SK-N-SH (cell line): ENCODE measurements around the gene TP53AIP1. TPM values are rescaled to one million over a fixed set of nuclear protein-coding genes. Genes with fewer than 3 reads are reported as not detected.

Source experiments
- CTCF ChIA-PET: fragments of 300-600, 350-600 bp; formaldehyde crosslinking; extraction: SDS; loops from one replicate; lab custom pipeline; 2021; lab: Yijun Ruan, JAX
- POLR2A ChIA-PET: fragments of 350-600 bp; sonication (Branson Sonifier 250); formaldehyde crosslinking; extraction: SDS; loops from one replicate; lab custom pipeline; 2020; ENCODE audit warnings: antibody characterized with exemption, inconsistent platforms; lab: Yijun Ruan, JAX
- DNase-seq: peaks from one replicate; pipeline ENCODE4 v3.0.0; 2012
- H2AFZ ChIP-seq: fragments of 200-600 bp; sonication (generic); 2 replicates; pipeline ENCODE4 v1.8.1; 2016; ENCODE audit warnings: antibody characterized with exemption, mild to moderate bottlenecking, low read depth
- H3F3A ChIP-seq: fragments of 200-600 bp; sonication (generic); replicated peaks from 2 replicates; pipeline ENCODE3; 2016; ENCODE audit warnings: antibody characterized with exemption, mild to moderate bottlenecking; ENCODE audit not compliant: insufficient read depth
- H3K27ac ChIP-seq, 2 experiments: fragments of 200-500 bp in 1 of 2; fragments of 200-600 bp in 1 of 2; sonication (Bioruptor generic) in 1 of 2; sonication (generic), shearing (Covaris generic) in 1 of 2; 2 replicates each; pipeline versions ENCODE4 v1.5.1 to v1.6.1; 2014 to 2016; ENCODE audit warnings: low read depth in 2 of 2, inconsistent platforms in 1 of 2, low read length in 1 of 2, mild to moderate bottlenecking in 1 of 2, mixed read lengths in 1 of 2
- H3K27me3 ChIP-seq: fragments of 200-600 bp; sonication (generic), shearing (Covaris generic); 2 replicates; pipeline ENCODE4 v1.6.1; 2016; ENCODE audit warnings: mixed run types; ENCODE audit not compliant: insufficient read depth
- H3K36me3 ChIP-seq, 2 experiments: fragments of 200-500 bp in 1 of 2; fragments of 200-600 bp in 1 of 2; sonication (Bioruptor generic) in 1 of 2; sonication (generic) in 1 of 2; replicated peaks in 1 of 2; 2 replicates each; pipeline versions ENCODE3 to v1.5.1; 2014 to 2016; ENCODE audit warnings: low read length in 1 of 2, mild to moderate bottlenecking in 1 of 2; ENCODE audit not compliant: insufficient read depth in 2 of 2, control insufficient read depth in 1 of 2
- H3K4me1 ChIP-seq, 2 experiments: fragments of 200-500 bp in 1 of 2; fragments of 200-600 bp in 1 of 2; sonication (Bioruptor generic) in 1 of 2; sonication (generic), shearing (Covaris generic) in 1 of 2; 2 replicates each; pipeline versions ENCODE4 v1.5.1 to v1.6.1; 2014 to 2016; ENCODE audit warnings: low read depth in 1 of 2, low read length in 1 of 2, mixed run types in 1 of 2; ENCODE audit not compliant: insufficient read depth in 2 of 2, control insufficient read depth in 1 of 2
- H3K4me2 ChIP-seq: fragments of 200-600 bp; sonication (generic), shearing (Covaris generic); 2 replicates; pipeline ENCODE4 v1.6.1; 2017; ENCODE audit warnings: mixed run types
- H3K4me3 ChIP-seq, 2 experiments: fragments of 200-500 bp in 1 of 2; fragments of 200-600 bp in 1 of 2; sonication (Bioruptor generic) in 1 of 2; sonication (generic), shearing (Covaris generic) in 1 of 2; 2 replicates each; pipeline versions ENCODE4 v1.5.1 to v1.8.1; 2014 to 2016; ENCODE audit warnings: low read depth in 2 of 2, inconsistent platforms in 1 of 2, low read length in 1 of 2, mild to moderate bottlenecking in 1 of 2, mixed read lengths in 1 of 2, moderate library complexity in 1 of 2
- H3K79me2 ChIP-seq: fragments of 200-600 bp; sonication (generic); 2 replicates; pipeline ENCODE4 v1.8.1; 2017; ENCODE audit warnings: mild to moderate bottlenecking; ENCODE audit not compliant: insufficient read depth
- H3K9ac ChIP-seq: fragments of 200-600 bp; sonication (generic); 2 replicates; pipeline ENCODE4 v1.6.1; 2017; ENCODE audit warnings: mixed run types
- H3K9me2 ChIP-seq: fragments of 200-600 bp; sonication (generic); 2 replicates; pipeline ENCODE4 v1.6.1; 2017; ENCODE audit warnings: mixed run types
- H3K9me3 ChIP-seq: fragments of 200-600 bp; sonication (generic); 2 replicates; pipeline ENCODE4 v1.6.1; 2017; ENCODE audit warnings: mixed run types, mild to moderate bottlenecking, moderate library complexity
- H4K20me1 ChIP-seq: fragments of 200-600 bp; sonication (generic); 2 replicates; pipeline ENCODE4 v1.6.1; 2017; ENCODE audit warnings: mild to moderate bottlenecking, mixed run types; ENCODE audit not compliant: insufficient read depth
- CHD2 ChIP-seq: fragments of 150-350 bp; IDR thresholded peaks from 2 replicates; pipeline ENCODE4 v1.6.1; 2018; ENCODE audit warnings: low read length; ENCODE audit not compliant: partially characterized antibody
- EP300 ChIP-seq, 2 experiments: IDR thresholded peaks; 2 replicates each; pipeline versions ENCODE4 v1.4.0 to v1.6.1; 2012; ENCODE audit warnings: borderline replicate concordance in 1 of 2, low read depth in 1 of 2, low read length in 1 of 2
- FOSL2 ChIP-seq: IDR thresholded peaks from 2 replicates; pipeline ENCODE4 v1.4.0; 2012; ENCODE audit warnings: low read depth, mild to moderate bottlenecking, moderate library complexity, borderline replicate concordance
- NFIC ChIP-seq: IDR thresholded peaks from 2 replicates; pipeline ENCODE4 v1.4.0; 2012; ENCODE audit warnings: borderline replicate concordance
- POLR2AphosphoS5 ChIP-seq: IDR thresholded peaks from 2 replicates; pipeline ENCODE4 v1.6.1; 2012; ENCODE audit warnings: low read depth, low read length
- RFX5 ChIP-seq: IDR thresholded peaks from 2 replicates; pipeline ENCODE4 v1.6.1; 2012; ENCODE audit warnings: mild to moderate bottlenecking, improper control_type of control experiment, low read length
- RXRA ChIP-seq: IDR thresholded peaks from 2 replicates; pipeline ENCODE4 v1.4.0; 2012; ENCODE audit warnings: low read depth, mild to moderate bottlenecking, borderline replicate concordance
- SIN3A ChIP-seq: IDR thresholded peaks from 2 replicates; pipeline ENCODE4 v1.6.1; 2012; ENCODE audit warnings: low read depth, mild to moderate bottlenecking, low read length, moderate library complexity, borderline replicate concordance
- TAF1 ChIP-seq: IDR thresholded peaks from 2 replicates; pipeline ENCODE4 v1.6.1; 2012; ENCODE audit warnings: low read depth, mild to moderate bottlenecking, low read length, moderate library complexity, borderline replicate concordance
- TEAD4 ChIP-seq: IDR thresholded peaks from 2 replicates; pipeline ENCODE4 v1.4.0; 2012; ENCODE audit warnings: mild to moderate bottlenecking, borderline replicate concordance; ENCODE audit not compliant: insufficient read depth
- YY1 ChIP-seq: IDR thresholded peaks from 2 replicates; pipeline ENCODE4 v1.4.0; 2012; ENCODE audit warnings: low read depth, mild to moderate bottlenecking
- WGBS: methylation state at CpG from one replicate; pipeline ENCODE4 v1.1.6; 2017; ENCODE audit warnings: low lambda C conversion rate; 5-methylcytosine and 5-hydroxymethylcytosine counted together
- polyA plus RNA-seq, 3 experiments: library from polyadenylated mRNA; depleted of rRNA; stranded (reverse); fragments of >200 nt; gene quantifications; 2 replicates each; pipeline ENCODE4 v1.2.3, GENCODE V29; 2012
- TF ChIP-seq, protein P1 (sequence below): IDR thresholded peaks from 2 replicates; pipeline ENCODE4 v1.4.0; 2012; ENCODE audit warnings: low read depth
- TF ChIP-seq, protein P2 (sequence below): IDR thresholded peaks from 2 replicates; pipeline ENCODE4; 2012
- TF ChIP-seq, protein P3 (sequence below): fragments of 200-600 bp; sonication (generic); IDR thresholded peaks from 2 replicates; pipeline ENCODE4 v1.6.1; 2017; ENCODE audit warnings: antibody characterized with exemption, mild to moderate bottlenecking, moderate library complexity
- TF ChIP-seq, protein P4 (sequence below): fragments of 150-350 bp; IDR thresholded peaks from 2 replicates; pipeline ENCODE4 v1.6.1; 2016; ENCODE audit warnings: mild to moderate bottlenecking, low read depth, low read length
- TF ChIP-seq, protein P5 (sequence below): IDR thresholded peaks from 2 replicates; pipeline ENCODE4 v1.4.0; 2012; ENCODE audit warnings: low read depth, borderline replicate concordance

TP53AIP1 gene
- polyA plus RNA-seq, 1 of the 3 experiments (the other 2 are of a cell fraction) = 0.05 TPM

DNA sequence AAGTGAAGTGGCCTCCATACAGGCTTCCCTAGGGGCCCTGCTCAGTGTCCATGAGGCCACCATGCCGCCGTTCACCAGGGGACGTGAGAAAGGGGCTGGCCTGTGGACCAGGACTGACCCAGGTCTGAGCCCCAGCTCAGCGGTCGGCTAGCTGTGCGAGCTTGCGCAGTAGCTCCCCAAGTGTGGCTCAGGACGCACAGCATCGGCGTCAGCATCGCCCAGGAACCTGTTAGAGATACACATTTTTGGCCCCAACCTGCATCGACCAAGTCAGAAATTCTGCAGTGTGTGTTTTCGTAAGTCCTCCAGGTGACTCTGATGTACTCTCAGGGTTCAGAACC is 429 bp downstream of the TP53AIP1 start (continued):
- TF ChIP-seq TAF1 (no peak), TEAD4 (no peak)
- TF ChIP-seq, protein P1, sequence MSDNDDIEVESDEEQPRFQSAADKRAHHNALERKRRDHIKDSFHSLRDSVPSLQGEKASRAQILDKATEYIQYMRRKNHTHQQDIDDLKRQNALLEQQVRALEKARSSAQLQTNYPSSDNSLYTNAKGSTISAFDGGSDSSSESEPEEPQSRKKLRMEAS = no peak
- TF ChIP-seq, protein P2, sequence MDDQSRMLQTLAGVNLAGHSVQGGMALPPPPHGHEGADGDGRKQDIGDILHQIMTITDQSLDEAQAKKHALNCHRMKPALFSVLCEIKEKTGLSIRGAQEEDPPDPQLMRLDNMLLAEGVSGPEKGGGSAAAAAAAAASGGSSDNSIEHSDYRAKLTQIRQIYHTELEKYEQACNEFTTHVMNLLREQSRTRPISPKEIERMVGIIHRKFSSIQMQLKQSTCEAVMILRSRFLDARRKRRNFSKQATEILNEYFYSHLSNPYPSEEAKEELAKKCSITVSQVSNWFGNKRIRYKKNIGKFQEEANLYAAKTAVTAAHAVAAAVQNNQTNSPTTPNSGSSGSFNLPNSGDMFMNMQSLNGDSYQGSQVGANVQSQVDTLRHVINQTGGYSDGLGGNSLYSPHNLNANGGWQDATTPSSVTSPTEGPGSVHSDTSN = no peak

DNA sequence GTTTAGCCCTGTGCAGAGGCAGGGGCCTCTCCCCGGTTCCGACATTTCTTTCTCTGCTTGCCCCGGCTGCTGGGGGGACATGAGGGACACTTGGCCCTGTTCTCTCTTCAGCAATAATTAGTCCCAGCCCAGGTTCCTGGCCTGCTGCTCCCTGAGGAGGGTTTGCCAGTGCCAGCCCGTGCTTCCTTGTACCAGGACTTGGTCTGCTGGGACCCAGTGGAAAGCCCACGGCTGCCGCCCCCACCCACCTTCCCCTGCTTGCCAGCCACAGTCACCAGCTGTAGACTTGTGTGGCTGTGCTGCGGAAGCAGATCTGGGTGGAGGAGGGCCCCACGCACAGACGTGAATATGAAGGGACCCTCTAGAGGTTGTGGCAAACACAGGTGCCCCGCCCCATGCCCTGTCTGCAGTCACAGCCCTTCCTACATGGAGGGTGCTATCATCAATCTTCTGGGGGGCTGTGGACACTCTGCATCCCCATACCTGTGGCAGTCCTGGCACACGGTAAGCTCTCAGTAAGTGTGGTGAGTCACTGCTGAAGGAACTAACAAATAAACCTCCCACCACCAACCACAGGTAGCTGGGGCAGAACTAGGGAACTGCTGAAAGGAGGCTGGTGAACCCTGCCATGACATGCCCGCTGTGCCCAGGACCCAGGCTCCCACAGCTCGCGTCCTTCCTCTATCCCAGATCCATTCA is 949 bp downstream of the TP53AIP1 start:
- ChIA-PET CTCF (interaction anchor here (1.1 to 34.0 kb wide), 4 partner anchors 15 to 52 kb away, joined by 3 to 872 read pairs (median 59); partner anchors contain the start of gene KCNJ5), POLR2A (no interaction called here)
- no peaks in the 10 kb centered on the region; a peak in 1 of 4 replicates for H3K4me1 ChIP-seq

More for the DNA sequence above, 949 bp downstream of the TP53AIP1 start:
- Histone ChIP-seq H3K9me2 (no peaks in the 10 kb centered on the region), H3K4me2 (no peak overlapping the region), H3K79me2 (no peaks in the 10 kb centered on the region), H3K4me3 (no peak overlapping the region), H3K36me3 (no peaks in the 10 kb centered on the region), H4K20me1 (no peaks in the 10 kb centered on the region), H3K9ac (no peak overlapping the region), H3K27ac (no peak overlapping the region), H2AFZ (no peak overlapping the region), H3F3A (no peaks in the 10 kb centered on the region), H3K9me3 (no peaks in the 10 kb centered on the region), H3K27me3 (no peaks in the 10 kb centered on the region)
- TF ChIP-seq TEAD4 = no peak
- TF ChIP-seq, protein P3, sequence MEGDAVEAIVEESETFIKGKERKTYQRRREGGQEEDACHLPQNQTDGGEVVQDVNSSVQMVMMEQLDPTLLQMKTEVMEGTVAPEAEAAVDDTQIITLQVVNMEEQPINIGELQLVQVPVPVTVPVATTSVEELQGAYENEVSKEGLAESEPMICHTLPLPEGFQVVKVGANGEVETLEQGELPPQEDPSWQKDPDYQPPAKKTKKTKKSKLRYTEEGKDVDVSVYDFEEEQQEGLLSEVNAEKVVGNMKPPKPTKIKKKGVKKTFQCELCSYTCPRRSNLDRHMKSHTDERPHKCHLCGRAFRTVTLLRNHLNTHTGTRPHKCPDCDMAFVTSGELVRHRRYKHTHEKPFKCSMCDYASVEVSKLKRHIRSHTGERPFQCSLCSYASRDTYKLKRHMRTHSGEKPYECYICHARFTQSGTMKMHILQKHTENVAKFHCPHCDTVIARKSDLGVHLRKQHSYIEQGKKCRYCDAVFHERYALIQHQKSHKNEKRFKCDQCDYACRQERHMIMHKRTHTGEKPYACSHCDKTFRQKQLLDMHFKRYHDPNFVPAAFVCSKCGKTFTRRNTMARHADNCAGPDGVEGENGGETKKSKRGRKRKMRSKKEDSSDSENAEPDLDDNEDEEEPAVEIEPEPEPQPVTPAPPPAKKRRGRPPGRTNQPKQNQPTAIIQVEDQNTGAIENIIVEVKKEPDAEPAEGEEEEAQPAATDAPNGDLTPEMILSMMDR = no peak
- TF ChIP-seq YY1 = no peak
- TF ChIP-seq, protein P4, sequence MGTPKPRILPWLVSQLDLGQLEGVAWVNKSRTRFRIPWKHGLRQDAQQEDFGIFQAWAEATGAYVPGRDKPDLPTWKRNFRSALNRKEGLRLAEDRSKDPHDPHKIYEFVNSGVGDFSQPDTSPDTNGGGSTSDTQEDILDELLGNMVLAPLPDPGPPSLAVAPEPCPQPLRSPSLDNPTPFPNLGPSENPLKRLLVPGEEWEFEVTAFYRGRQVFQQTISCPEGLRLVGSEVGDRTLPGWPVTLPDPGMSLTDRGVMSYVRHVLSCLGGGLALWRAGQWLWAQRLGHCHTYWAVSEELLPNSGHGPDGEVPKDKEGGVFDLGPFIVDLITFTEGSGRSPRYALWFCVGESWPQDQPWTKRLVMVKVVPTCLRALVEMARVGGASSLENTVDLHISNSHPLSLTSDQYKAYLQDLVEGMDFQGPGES = no peak
- no peak for TF ChIP-seq EP300 (IDR thresholded peaks at IDR 0.05; ENCODE audit: borderline replicate concordance in 1 of 2, low read depth in 1 of 2, low read length in 1 of 2)
- TF ChIP-seq POLR2AphosphoS5 = no peak
- TF ChIP-seq, protein P5, sequence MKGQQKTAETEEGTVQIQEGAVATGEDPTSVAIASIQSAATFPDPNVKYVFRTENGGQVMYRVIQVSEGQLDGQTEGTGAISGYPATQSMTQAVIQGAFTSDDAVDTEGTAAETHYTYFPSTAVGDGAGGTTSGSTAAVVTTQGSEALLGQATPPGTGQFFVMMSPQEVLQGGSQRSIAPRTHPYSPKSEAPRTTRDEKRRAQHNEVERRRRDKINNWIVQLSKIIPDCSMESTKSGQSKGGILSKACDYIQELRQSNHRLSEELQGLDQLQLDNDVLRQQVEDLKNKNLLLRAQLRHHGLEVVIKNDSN = no peak
- no peak for TF ChIP-seq SIN3A
- TF ChIP-seq CHD2 = no peak
- TF ChIP-seq, protein P1 = no peak
- TF ChIP-seq NFIC = no peak
- TF ChIP-seq, protein P2 = no peak
- no peak for TF ChIP-seq RXRA
- no peak for TF ChIP-seq FOSL2
- no peak for TF ChIP-seq RFX5
- no peak for TF ChIP-seq TAF1
- DNase-seq = no peak
- 81% methylated on average over 8 of the region's 14 CpGs for WGBS
